Activated CD8-positive, alpha-beta memory T cell treated with anti-CD3 and anti-CD28 coated beads, Interleukin-2, amount 10 ng/mL, durations not matched to agents 7 days and 5 days (primary cell): ENCODE measurements around the gene C18orf63. TPM values are rescaled to one million over a fixed set of nuclear protein-coding genes. Genes with fewer than 3 reads are reported as not detected.

ENCODE experiments used
- ATAC-seq: fragments of 150-1000 bp; cut with Tn5 transposase; one replicate; pipeline ENCODE4 v1.10.0; 2021; ENCODE audit warnings: moderate library complexity
- CTCF ChIA-PET: fragments of 350-600 bp; sonication (Branson Sonifier 250); formaldehyde crosslinking; loops from one replicate; lab custom pipeline; 2021; ENCODE audit warnings: antibody characterized with exemption; lab: Charles Lee
- DNase-seq: peaks from one replicate; pipeline ENCODE4 v3.0.0-alpha.2; 2020
- H3K27ac Mint-ChIP-seq: one replicate; pipeline ENCODE4 v1.8.0; 2021; ENCODE audit warnings: mild to moderate bottlenecking, mixed read lengths
- H3K27me3 Mint-ChIP-seq: one replicate; pipeline ENCODE4 v1.8.0; 2021; ENCODE audit warnings: mixed read lengths
- H3K36me3 Mint-ChIP-seq: one replicate; pipeline ENCODE4 v1.8.0; 2021; ENCODE audit warnings: mild to moderate bottlenecking, mixed read lengths
- H3K4me1 Mint-ChIP-seq: one replicate; pipeline ENCODE4 v1.8.0; 2021; ENCODE audit warnings: mixed read lengths
- H3K4me3 Mint-ChIP-seq: one replicate; pipeline ENCODE4 v1.8.0; 2021; ENCODE audit warnings: mild to moderate bottlenecking, moderate library complexity, mixed read lengths
- H3K9me3 Mint-ChIP-seq: one replicate; pipeline ENCODE4 v1.8.0; 2022; ENCODE audit warnings: low read depth, mixed read lengths
- total RNA-seq, 2 experiments: library from RNA; stranded (reverse); gene quantifications; one replicate each; pipeline ENCODE4 v1.2.3, GENCODE V29; 2021

The C18orf63 gene
- total RNA-seq = not detected

DNA sequence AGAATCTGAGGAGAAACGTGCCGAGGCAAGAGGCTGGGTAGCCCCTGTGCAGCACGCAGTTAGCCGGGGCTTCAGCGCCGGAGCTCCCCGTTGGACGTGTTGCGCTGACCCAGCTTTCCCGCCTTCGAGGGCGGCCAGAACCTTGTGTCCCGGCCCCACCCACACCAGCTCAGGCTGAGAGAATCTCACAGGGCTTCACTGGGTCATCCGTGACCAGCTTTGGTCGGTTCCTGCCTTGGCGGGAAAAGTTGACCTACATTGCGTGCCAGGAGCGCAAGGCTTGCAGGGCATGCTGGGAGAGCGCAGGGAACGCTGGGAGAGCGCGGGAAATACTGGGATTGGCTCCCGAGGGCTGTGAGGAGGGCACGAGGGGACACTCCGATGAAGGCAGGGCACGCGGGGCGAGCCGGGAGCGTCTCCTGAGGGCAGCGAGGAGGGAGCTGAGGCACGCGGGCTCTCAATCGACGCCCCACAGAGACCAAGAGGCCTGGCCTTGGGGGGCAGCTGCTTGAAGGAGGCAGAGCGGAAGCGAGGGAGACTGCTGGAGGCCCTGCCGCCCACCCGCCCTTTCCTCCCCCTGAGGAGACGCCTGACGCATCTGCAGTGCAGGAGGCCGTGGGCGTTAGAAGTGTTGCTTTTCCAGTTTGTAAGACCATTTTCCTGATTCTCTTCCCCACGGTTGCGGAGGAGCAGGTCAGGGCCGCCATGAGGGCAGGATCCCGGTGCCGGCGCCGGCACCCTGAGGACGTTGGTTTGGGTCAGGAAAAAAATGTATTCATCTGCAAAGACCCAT, at the start of gene C18orf63:
C18orf63 (plus strand) TSS at position 376 of the 793 bp plus-strand sequence. CDS start 2,027 bp downstream, outside the sequence.
- no peak within 1 kb of the TSS for H3K27ac Mint-ChIP-seq
- ATAC-seq (no peak), DNase-seq (no peak)
- H3K36me3 Mint-ChIP-seq = no peaks in the 10 kb centered on the region
- no peak within 1 kb of the TSS for H3K4me3 Mint-ChIP-seq
- no peaks in the 10 kb centered on the region for H3K4me1 Mint-ChIP-seq
- no peaks in the 10 kb centered on the region for H3K9me3 Mint-ChIP-seq
- CTCF ChIA-PET = no interaction called here
- H3K27me3 Mint-ChIP-seq = peaks cover 8% of the 10 kb centered on the region

DNA sequence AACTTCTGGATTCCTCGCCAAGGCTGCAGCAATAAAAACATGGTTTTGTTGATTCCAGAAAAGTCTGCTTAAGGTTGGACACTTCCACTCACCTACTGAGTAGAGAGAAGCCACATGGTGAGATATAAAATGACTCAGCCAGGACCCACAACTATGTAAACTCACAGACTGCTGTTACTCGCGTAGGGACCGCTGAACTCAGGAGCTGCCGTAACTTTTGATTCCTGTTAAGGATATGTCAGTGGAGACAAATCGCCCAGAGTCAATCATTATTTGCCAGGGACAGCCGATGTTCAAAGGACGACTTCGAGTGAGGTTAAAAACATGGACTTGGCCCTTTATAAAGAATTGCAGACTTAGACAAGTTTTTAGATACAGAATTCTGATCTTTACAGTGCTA, 49.5 kb upstream of the C18orf63 start:
- H3K27me3 Mint-ChIP-seq = no peaks in the 10 kb centered on the region
- no peak for ATAC-seq
- no peaks in the 10 kb centered on the region for H3K36me3 Mint-ChIP-seq
- no peak overlapping the region for H3K27ac Mint-ChIP-seq
- no peaks in the 10 kb centered on the region for H3K9me3 Mint-ChIP-seq
- no peak overlapping the region for H3K4me3 Mint-ChIP-seq
- H3K4me1 Mint-ChIP-seq = no peaks in the 10 kb centered on the region
- CTCF ChIA-PET = no interaction called here
- DNase-seq = no peak

GRCh38 chr18:74268175-74268574, 47.5 kb upstream of the C18orf63 start:
- DNase-seq (no peak), ATAC-seq (no peak)
- H3K4me1 Mint-ChIP-seq = no peaks in the 10 kb centered on the region
- H3K27me3 Mint-ChIP-seq = no peaks in the 10 kb centered on the region
- no peaks in the 10 kb centered on the region for H3K36me3 Mint-ChIP-seq
- no peak overlapping the region for H3K4me3 Mint-ChIP-seq
- no peak overlapping the region for H3K27ac Mint-ChIP-seq
- CTCF ChIA-PET = no interaction called here
- H3K9me3 Mint-ChIP-seq = no peaks in the 10 kb centered on the region

DNA sequence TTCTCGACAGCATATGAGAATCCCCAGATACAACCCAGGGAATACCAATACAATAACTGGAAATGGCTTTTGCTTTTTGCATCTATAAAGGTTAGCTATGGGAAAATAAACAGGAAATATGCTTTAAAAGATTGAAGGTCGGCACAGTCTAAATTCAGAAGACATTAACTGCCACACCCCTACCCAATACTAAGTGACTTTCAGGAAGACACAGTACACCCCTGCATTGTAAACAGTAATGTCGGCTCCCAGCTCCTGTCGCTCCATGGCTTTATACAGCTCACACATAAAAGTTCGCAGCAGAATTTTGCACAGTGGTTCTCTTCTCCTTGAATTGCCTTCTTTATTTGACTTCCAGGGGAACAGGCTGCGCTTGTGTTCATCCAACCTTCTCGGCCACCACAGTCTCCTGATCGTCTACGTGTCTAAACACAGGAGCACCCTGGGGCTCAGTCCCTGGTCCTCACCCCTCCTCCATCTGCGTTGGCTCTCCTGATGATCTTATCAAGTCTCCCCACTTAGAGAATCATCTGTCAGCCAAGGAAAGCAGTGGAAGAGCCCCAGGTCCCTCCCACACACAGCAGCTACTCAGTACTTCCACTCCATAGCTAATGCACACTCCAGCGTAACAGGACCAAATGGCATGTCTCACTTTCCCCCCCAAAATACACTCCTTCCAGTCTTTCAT, 46.6 kb upstream of the C18orf63 start:
- Mint-ChIP-seq H3K36me3 (no peaks in the 10 kb centered on the region), H3K27me3 (no peaks in the 10 kb centered on the region), H3K4me3 (no peak overlapping the region), H3K27ac (no peak overlapping the region), H3K9me3 (no peaks in the 10 kb centered on the region), H3K4me1 (no peaks in the 10 kb centered on the region)
- CTCF ChIA-PET = no interaction called here
- DNase-seq (no peak), ATAC-seq (no peak)

- CTCF ChIA-PET = interaction anchor here (0.8 kb wide), 1 partner anchor 11 kb away, joined by 3 read pairs; no protein-coding TSS in a partner anchor
- H3K4me3 Mint-ChIP-seq = no peak overlapping the region
- ATAC-seq (no peak), DNase-seq (no peak)
- H3K27me3 Mint-ChIP-seq = no peaks in the 10 kb centered on the region
- H3K36me3 Mint-ChIP-seq = no peaks in the 10 kb centered on the region
- H3K27ac Mint-ChIP-seq = no peak overlapping the region
- no peaks in the 10 kb centered on the region for H3K9me3 Mint-ChIP-seq
- H3K4me1 Mint-ChIP-seq = no peaks in the 10 kb centered on the region
Measured at GRCh38 chr18:74271635-74272034, 44.0 kb upstream of the C18orf63 start.

GRCh38 chr18:74273394-74273793, 42.2 kb upstream of the C18orf63 start:
- H3K27ac Mint-ChIP-seq = no peak overlapping the region

DNA sequence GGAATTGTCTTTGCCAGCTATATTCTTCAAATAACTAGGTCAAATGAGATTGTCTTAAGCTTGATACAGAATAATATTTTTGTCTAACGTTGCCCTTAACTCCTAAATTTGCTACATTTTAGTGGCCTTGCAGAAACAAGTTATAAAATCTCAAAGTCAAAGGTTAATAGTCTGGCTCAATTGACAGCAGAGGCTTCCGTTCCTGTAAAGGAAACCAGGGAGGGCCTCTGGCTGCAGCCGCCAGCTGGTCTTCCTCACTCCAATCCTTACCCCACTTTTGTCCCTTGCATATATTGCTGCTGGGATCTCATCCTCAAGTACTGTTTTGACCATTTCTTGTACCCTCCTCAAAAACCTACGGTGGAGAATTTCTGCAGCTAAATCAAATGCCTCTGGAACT, 40.9 kb upstream of the C18orf63 start:
- Mint-ChIP-seq H3K4me3 (no peak overlapping the region), H3K27ac (no peak overlapping the region), H3K9me3 (no peaks in the 10 kb centered on the region), H3K4me1 (no peaks in the 10 kb centered on the region), H3K36me3 (no peaks in the 10 kb centered on the region), H3K27me3 (no peaks in the 10 kb centered on the region)
- no peak for DNase-seq
- CTCF ChIA-PET = no interaction called here
- ATAC-seq = no peak

More at GRCh38 chr18:74273394-74273793, 42.2 kb upstream of the C18orf63 start:
- DNase-seq (no peak), ATAC-seq (no peak)
- no peaks in the 10 kb centered on the region for H3K9me3 Mint-ChIP-seq
- CTCF ChIA-PET = no interaction called here
- no peaks in the 10 kb centered on the region for H3K4me1 Mint-ChIP-seq
- H3K27me3 Mint-ChIP-seq = no peaks in the 10 kb centered on the region
- H3K4me3 Mint-ChIP-seq = no peak overlapping the region
- H3K36me3 Mint-ChIP-seq = no peaks in the 10 kb centered on the region

DNA sequence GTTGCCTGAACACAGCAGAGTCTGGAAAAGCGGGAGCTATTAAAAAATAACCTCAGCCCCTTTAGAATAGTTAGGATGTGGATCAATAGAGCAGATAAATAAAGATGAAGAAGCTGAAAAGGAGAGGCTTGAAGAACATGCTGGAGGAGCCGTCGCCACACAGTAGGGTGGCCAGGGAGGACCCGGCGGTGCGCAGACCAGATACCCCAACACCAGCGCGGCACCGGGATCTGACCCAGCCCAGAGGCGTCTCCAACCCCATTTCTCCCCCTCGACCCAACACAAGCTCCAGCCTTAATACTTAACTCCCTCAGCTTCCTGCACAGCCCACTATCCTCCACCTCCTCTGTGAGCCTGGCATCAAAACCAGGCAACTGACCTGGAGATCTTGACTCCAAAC, 39.9 kb upstream of the C18orf63 start:
- ATAC-seq = no peak
- Mint-ChIP-seq H3K4me3 (no peak overlapping the region), H3K4me1 (no peaks in the 10 kb centered on the region), H3K27ac (no peak overlapping the region), H3K9me3 (no peaks in the 10 kb centered on the region), H3K27me3 (no peaks in the 10 kb centered on the region), H3K36me3 (no peaks in the 10 kb centered on the region)
- no peak for DNase-seq
- CTCF ChIA-PET = no interaction called here

- ATAC-seq = no peak
- Mint-ChIP-seq H3K4me1 (no peaks in the 10 kb centered on the region), H3K9me3 (no peaks in the 10 kb centered on the region), H3K27me3 (no peaks in the 10 kb centered on the region), H3K4me3 (no peak overlapping the region), H3K27ac (no peak overlapping the region), H3K36me3 (no peaks in the 10 kb centered on the region)
- no peak for DNase-seq
- CTCF ChIA-PET = no interaction called here
Measured at GRCh38 chr18:74276609-74277008, 39.0 kb upstream of the C18orf63 start.

- Mint-ChIP-seq H3K9me3 (no peaks in the 10 kb centered on the region), H3K36me3 (no peaks in the 10 kb centered on the region), H3K4me3 (no peak overlapping the region), H3K27me3 (no peaks in the 10 kb centered on the region), H3K27ac (no peak overlapping the region), H3K4me1 (peaks cover 3% of the 10 kb centered on the region)
- no peak for ATAC-seq
- CTCF ChIA-PET = no interaction called here
- no peak for DNase-seq
Measured at GRCh38 chr18:74277296-74277695, 38.3 kb upstream of the C18orf63 start.

DNA sequence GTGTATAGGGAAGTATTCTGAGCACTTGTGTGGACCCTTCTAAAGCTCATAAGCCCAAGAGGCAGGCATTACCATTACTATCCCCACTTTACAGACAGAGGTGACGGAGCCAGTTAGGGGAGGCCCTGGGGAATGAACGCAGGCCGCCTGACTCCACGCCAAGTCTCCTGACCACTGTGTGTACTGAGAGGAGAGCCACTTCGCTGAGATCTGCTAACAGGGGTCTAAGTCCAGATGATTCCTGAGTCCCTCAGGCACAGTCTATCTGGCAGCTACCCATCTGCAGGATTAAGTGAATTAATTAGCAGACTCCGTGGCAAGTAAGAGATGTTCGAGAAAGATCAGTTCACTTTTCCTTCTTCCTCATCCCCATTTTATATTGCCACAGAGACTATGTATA, 37.6 kb upstream of the C18orf63 start:
- H3K4me1 Mint-ChIP-seq = peaks cover 11% of the 10 kb centered on the region
- CTCF ChIA-PET = no interaction called here
- DNase-seq (no peak), ATAC-seq (no peak)
- H3K9me3 Mint-ChIP-seq = no peaks in the 10 kb centered on the region
- no peaks in the 10 kb centered on the region for H3K27me3 Mint-ChIP-seq
- H3K4me3 Mint-ChIP-seq = no peak overlapping the region
- no peak overlapping the region for H3K27ac Mint-ChIP-seq
- H3K36me3 Mint-ChIP-seq = no peaks in the 10 kb centered on the region

DNA sequence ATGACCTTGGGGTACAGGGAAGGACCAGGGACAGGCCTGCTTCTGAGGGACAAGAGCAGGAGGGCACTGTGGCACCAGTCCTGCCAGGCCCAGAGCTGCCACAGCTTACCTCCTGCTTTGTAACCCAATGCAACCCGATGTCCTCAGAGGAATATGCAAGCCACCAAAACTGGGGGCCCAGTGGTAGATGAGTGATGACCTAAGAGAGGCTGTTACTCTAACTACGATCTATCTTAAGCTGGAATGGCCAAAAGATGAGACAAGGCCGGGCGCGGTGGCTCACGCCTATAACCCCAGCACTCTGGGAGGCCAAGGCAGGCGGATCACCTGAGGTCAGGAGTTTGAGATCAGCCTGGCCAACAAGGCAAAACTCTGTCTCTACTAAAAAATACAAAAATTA, 36.7 kb upstream of the C18orf63 start:
- no peaks in the 10 kb centered on the region for H3K9me3 Mint-ChIP-seq
- H3K36me3 Mint-ChIP-seq = no peaks in the 10 kb centered on the region
- H3K27me3 Mint-ChIP-seq = no peaks in the 10 kb centered on the region
- DNase-seq (no peak), ATAC-seq (no peak)
- no peak overlapping the region for H3K27ac Mint-ChIP-seq
- CTCF ChIA-PET = no interaction called here
- H3K4me1 Mint-ChIP-seq = peaks cover 14% of the 10 kb centered on the region
- no peak overlapping the region for H3K4me3 Mint-ChIP-seq

DNA sequence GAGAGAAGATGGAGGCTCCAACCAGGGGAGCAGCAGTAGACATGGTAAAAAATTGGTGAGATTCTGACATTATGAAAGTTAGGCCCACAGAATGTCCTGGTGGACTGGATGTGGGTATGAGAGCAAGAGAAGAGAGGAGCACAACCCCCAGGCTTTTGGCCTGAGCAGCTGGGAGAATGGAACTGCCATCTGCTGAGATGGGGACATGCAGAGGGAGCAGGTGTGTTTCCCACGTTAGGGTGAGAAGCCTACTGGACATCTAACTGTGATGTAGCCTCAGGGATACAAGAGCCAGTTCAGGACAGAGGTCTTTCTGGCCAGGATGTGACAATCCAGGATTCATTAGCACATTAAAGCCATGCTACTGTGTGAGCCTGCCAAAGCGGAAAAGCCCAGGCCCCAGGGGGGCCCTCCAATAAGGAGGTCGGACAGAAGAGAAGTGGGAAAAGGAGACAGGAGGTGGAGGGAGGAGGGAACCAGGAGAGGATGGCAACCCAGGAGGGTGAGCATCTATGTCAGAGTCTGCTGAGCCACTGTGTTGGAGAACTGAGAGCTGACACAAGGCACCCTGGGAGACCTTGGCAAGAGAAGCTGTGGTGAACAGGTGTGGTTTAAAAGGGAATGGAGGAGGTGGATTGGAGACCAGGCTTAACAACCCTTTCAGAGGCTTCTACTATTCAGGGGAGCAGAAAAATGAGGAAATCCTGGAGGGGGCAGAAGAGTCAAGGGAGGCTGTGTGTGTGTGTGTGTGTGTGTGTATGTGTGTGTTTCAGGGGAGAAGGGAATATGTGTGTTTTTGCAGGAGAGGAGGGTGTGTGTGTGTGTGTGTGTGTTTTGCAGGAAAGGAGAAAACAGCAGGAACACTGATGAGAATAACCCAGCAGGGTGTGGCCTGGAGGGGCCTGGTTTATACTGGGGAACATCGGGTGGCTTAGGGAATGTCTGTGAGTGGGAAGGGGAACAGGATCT, 34.3 kb upstream of the C18orf63 start:
- Mint-ChIP-seq H3K36me3 (no peaks in the 10 kb centered on the region), H3K4me1 (peaks cover 14% of the 10 kb centered on the region), H3K4me3 (no peak overlapping the region), H3K9me3 (no peaks in the 10 kb centered on the region), H3K27me3 (no peaks in the 10 kb centered on the region), H3K27ac (no peak overlapping the region)
- ATAC-seq = no peak
- CTCF ChIA-PET = no interaction called here
- no peak for DNase-seq
